HepG2 (cell line): ENCODE measurements around the gene IGIP. TPM values are rescaled to one million over a fixed set of nuclear protein-coding genes. Genes with fewer than 3 reads are reported as not detected.
A peak's percentile ranks its signal among the peaks of the same experiment; 100 is the strongest.

Experiments
- AHDC1 ChIP-seq: sonication (generic); formaldehyde crosslinking; IDR thresholded peaks from 2 replicates; pipeline ENCODE4 v1.5.1; 2020; ENCODE audit warnings: mild to moderate bottlenecking, missing genetic modification reagents, borderline replicate concordance
- FOXK1 ChIP-seq: sonication (generic); formaldehyde crosslinking; IDR thresholded peaks from 2 replicates; pipeline ENCODE4 v1.4.0; 2020; ENCODE audit warnings: low read depth, missing genetic modification reagents, borderline replicate concordance
- JUND ChIP-seq: sonication (generic); formaldehyde crosslinking; IDR thresholded peaks from 2 replicates; pipeline ENCODE4 v1.8.0; 2022; ENCODE audit warnings: mild to moderate bottlenecking, missing genetic modification reagents
- MXI1 ChIP-seq: IDR thresholded peaks from 3 replicates; pipeline ENCODE4 v1.6.1; 2012; ENCODE audit warnings: low read depth, low read length, inconsistent platforms, borderline replicate concordance
- PBX3 ChIP-seq: sonication (generic); formaldehyde crosslinking; IDR thresholded peaks from 2 replicates; pipeline ENCODE4 v1.8.1; 2023; ENCODE audit warnings: missing genetic modification reagents, inconsistent platforms, borderline replicate concordance
- ZNF142 ChIP-seq: sonication (generic); formaldehyde crosslinking; IDR thresholded peaks from 2 replicates; pipeline ENCODE4 v1.4.0; 2020; ENCODE audit warnings: missing genetic modification reagents
- ZNF207 ChIP-seq: fragments of 450-650 bp; IDR thresholded peaks from 2 replicates; pipeline ENCODE4 v1.6.1; 2016; ENCODE audit warnings: antibody characterized with exemption, borderline replicate concordance
- ZNF281 ChIP-seq: sonication (generic); formaldehyde crosslinking; IDR thresholded peaks from 2 replicates; pipeline ENCODE4 v1.4.0; 2020; ENCODE audit warnings: missing genetic modification reagents, borderline replicate concordance
- ZNF367 ChIP-seq: sonication (generic); formaldehyde crosslinking; IDR thresholded peaks from 2 replicates; pipeline ENCODE4 v1.4.0; 2020; ENCODE audit warnings: missing genetic modification reagents, borderline replicate concordance
- ZNF549 ChIP-seq: sonication (generic); formaldehyde crosslinking; IDR thresholded peaks from 2 replicates; pipeline ENCODE4 v1.5.0; 2020; ENCODE audit warnings: missing genetic modification reagents
- ZNF615 ChIP-seq: sonication (generic); formaldehyde crosslinking; IDR thresholded peaks from 2 replicates; pipeline ENCODE4 v1.5.0; 2020; ENCODE audit warnings: mild to moderate bottlenecking, missing genetic modification reagents, borderline replicate concordance
- polyA plus RNA-seq, 8 experiments: library from polyadenylated mRNA; depleted of rRNA in 3 of 8; stranded (reverse) in 7 of 8; unstranded in 1 of 8; fragments of >200 nt; fragmentation: Illumina TruSeq in 4 of 8; extraction: Trizol in 4 of 8; gene quantifications; 2 replicates each; pipeline versions ENCODE4 v1.2.1 to v1.2.3, GENCODE V29; 2011 to 2016; ENCODE audit warnings: low read depth in 4 of 8, missing spikeins in 1 of 8, mixed read lengths in 1 of 8; ENCODE audit not compliant: insufficient read depth in 1 of 8
- total RNA-seq, 5 experiments: library from RNA; depleted of rRNA; stranded (reverse); fragments of >200 nt; fragmentation: Illumina TruSeq; extraction: Trizol; gene quantifications; 2 replicates each; pipeline ENCODE4 v1.2.3, GENCODE V29; 2016; ENCODE audit warnings: low read depth in 1 of 5

Gene IGIP
- total and polyA plus RNA-seq, 2 of the 13 experiments (the other 11 are each of a cell fraction or from before 2014, with no cell fraction given) = 1.7 to 2.1 TPM

GRCh38 chr5:140113699-140114263 lies 12.0 kb upstream of the IGIP start, which contains the start of gene PURA (continued):
- TF ChIP-seq PBX3 (no peak), ZNF549 (CRISPR knock-in tag) (no peak), JUND (CRISPR knock-in tag) (0 out of 2 replicates have a peak, but pooled peaks have one; percentile 21), AHDC1 (CRISPR knock-in tag) (no peak), ZNF281 (CRISPR knock-in tag) (peak; percentile 98), MXI1 (peak; percentile 85), ZNF142 (CRISPR knock-in tag) (peak; percentile 56; the same call in 1 of the 2 replicates), FOXK1 (no peak), ZNF615 (CRISPR knock-in tag) (no peak), ZNF367 (CRISPR knock-in tag) (no peak), ZNF207 (no peak)
